Activated CD4-positive, alpha-beta memory T cell treated with anti-CD3 and anti-CD28 coated beads, Interleukin-2, amount 10 ng/mL, durations not matched to agents 7 days and 5 days (primary cell): ENCODE measurements around the gene OVOL1. TPM values are rescaled to one million over a fixed set of nuclear protein-coding genes. Genes with fewer than 3 reads are reported as not detected.
"Not testable (repeated sequence)": the region's sequence is repeated elsewhere in the genome, so short reads cannot be mapped to it uniquely, and the experiment has no call there.

ENCODE experiments used
- CTCF ChIA-PET: fragments of 350-600 bp; sonication (Branson Sonifier 250); formaldehyde crosslinking; loops from one replicate; lab custom pipeline; 2021; ENCODE audit warnings: antibody characterized with exemption, inconsistent platforms; lab: Charles Lee
- POLR2A ChIA-PET: fragments of 350-600 bp; sonication (Branson Sonifier 250); formaldehyde crosslinking; loops from one replicate; lab custom pipeline; 2021; ENCODE audit warnings: antibody characterized with exemption; lab: Charles Lee
- DNase-seq: peaks from one replicate; pipeline ENCODE4 v3.0.0-alpha.2; 2020
- H3K27ac Mint-ChIP-seq: one replicate; pipeline ENCODE4 v1.8.0; 2021; ENCODE audit warnings: mild to moderate bottlenecking, mixed read lengths
- H3K27me3 Mint-ChIP-seq: one replicate; pipeline ENCODE4 v1.8.0; 2021; ENCODE audit warnings: mixed read lengths
- H3K36me3 Mint-ChIP-seq: one replicate; pipeline ENCODE4 v1.8.0; 2021; ENCODE audit warnings: low read depth, mixed read lengths
- H3K4me1 Mint-ChIP-seq: one replicate; pipeline ENCODE4 v1.8.0; 2021; ENCODE audit warnings: mixed read lengths
- H3K4me3 Mint-ChIP-seq: one replicate; pipeline ENCODE4 v1.8.0; 2021; ENCODE audit warnings: mild to moderate bottlenecking, mixed read lengths
- H3K9me3 Mint-ChIP-seq: one replicate; pipeline ENCODE4 v1.8.0; 2021; ENCODE audit warnings: mixed read lengths
- total RNA-seq, 2 experiments: library from RNA; stranded (reverse); gene quantifications; one replicate each; pipeline ENCODE4 v1.2.3, GENCODE V29; 2021

Gene OVOL1
- not detected for total RNA-seq

GRCh38 chr11:65786786-65787636 is at the start of gene OVOL1:
Gene OVOL1 (plus strand): TSS chr11:65787063. CDS start chr11:65787374, 311 bp downstream.
- ChIA-PET POLR2A (no interaction called here), CTCF (no interaction called here)
- Mint-ChIP-seq H3K4me3 (no peak within 1 kb of the TSS), H3K9me3 (no peaks in the 10 kb centered on the region), H3K36me3 (peaks cover 2% of the 10 kb centered on the region), H3K27ac (no peak within 1 kb of the TSS), H3K4me1 (peaks cover 51% of the 10 kb centered on the region), H3K27me3 (peaks cover 56% of the 10 kb centered on the region)
- DNase-seq, result no peak

GRCh38 chr11:65739022-65739421 is 47.8 kb upstream of the OVOL1 start:
- Mint-ChIP-seq H3K36me3 (peaks cover 3% of the 10 kb centered on the region), H3K27ac (no peak overlapping the region), H3K27me3 (peaks cover 31% of the 10 kb centered on the region), H3K9me3 (peaks cover 8% of the 10 kb centered on the region), H3K4me3 (no peak overlapping the region), H3K4me1 (no peaks in the 10 kb centered on the region)
- ChIA-PET CTCF (interaction anchor here (1.2 to 1.3 kb wide), 2 partner anchors 41 to 78 kb away, joined by 3 to 5 read pairs; no protein-coding TSS in a partner anchor), POLR2A (no interaction called here)
- DNase-seq, result no peak

GRCh38 chr11:65741185-65741584 is 45.7 kb upstream of the OVOL1 start:
- H3K9me3 Mint-ChIP-seq, result peaks cover 6% of the 10 kb centered on the region
- DNase-seq, result no peak
- peaks cover 30% of the 10 kb centered on the region for H3K27me3 Mint-ChIP-seq
- POLR2A ChIA-PET, result no interaction called here
- no peak overlapping the region for H3K4me3 Mint-ChIP-seq
- no peaks in the 10 kb centered on the region for H3K4me1 Mint-ChIP-seq
- peaks cover 3% of the 10 kb centered on the region for H3K36me3 Mint-ChIP-seq
- H3K27ac Mint-ChIP-seq, result no peak overlapping the region
- CTCF ChIA-PET, result interaction anchor here (1.1 kb wide), 1 partner anchor 14 kb away, joined by 3 read pairs; no protein-coding TSS in a partner anchor

GRCh38 chr11:65742353-65742752 is 44.5 kb upstream of the OVOL1 start:
- H3K27me3 Mint-ChIP-seq, result peaks cover 28% of the 10 kb centered on the region
- no peak for DNase-seq
- no peaks in the 10 kb centered on the region for H3K36me3 Mint-ChIP-seq
- H3K9me3 Mint-ChIP-seq, result peaks cover 2% of the 10 kb centered on the region
- H3K4me1 Mint-ChIP-seq, result peaks cover 2% of the 10 kb centered on the region
- no peak overlapping the region for H3K27ac Mint-ChIP-seq
- no peak overlapping the region for H3K4me3 Mint-ChIP-seq
- CTCF ChIA-PET, result no interaction called here
- POLR2A ChIA-PET, result no interaction called here

- H3K4me3 Mint-ChIP-seq, result no peak overlapping the region
- H3K4me1 Mint-ChIP-seq, result peaks cover 2% of the 10 kb centered on the region
- CTCF ChIA-PET, result interaction anchor here (0.7 kb wide), 1 partner anchor 591 kb away, joined by 3 read pairs; no protein-coding TSS in a partner anchor
- H3K36me3 Mint-ChIP-seq, result no peaks in the 10 kb centered on the region
- H3K9me3 Mint-ChIP-seq, result no peaks in the 10 kb centered on the region
- H3K27ac Mint-ChIP-seq, result no peak overlapping the region
- H3K27me3 Mint-ChIP-seq, result peaks cover 31% of the 10 kb centered on the region
- POLR2A ChIA-PET, result no interaction called here
- no peak for DNase-seq
These were observed 43.2 kb upstream of the OVOL1 start for GRCh38 chr11:65743681-65744025.

GRCh38 chr11:65744026-65744698 is 42.7 kb upstream of the OVOL1 start:
- no peaks in the 10 kb centered on the region for H3K9me3 Mint-ChIP-seq
- peaks cover 2% of the 10 kb centered on the region for H3K4me1 Mint-ChIP-seq
- no peak for DNase-seq
- no peak overlapping the region for H3K27ac Mint-ChIP-seq
- H3K27me3 Mint-ChIP-seq, result peaks cover 31% of the 10 kb centered on the region
- ChIA-PET CTCF (interaction anchor here (0.6 to 1.0 kb wide), 4 partner anchors 10 to 301 kb away, joined by 3 read pairs; no protein-coding TSS in a partner anchor), POLR2A (no interaction called here)
- no peaks in the 10 kb centered on the region for H3K36me3 Mint-ChIP-seq
- no peak overlapping the region for H3K4me3 Mint-ChIP-seq

GRCh38 chr11:65744699-65745042 is 42.2 kb upstream of the OVOL1 start:
- ChIA-PET CTCF (interaction anchor here (0.6 to 1.0 kb wide), 4 partner anchors 9 to 300 kb away, joined by 3 read pairs; no protein-coding TSS in a partner anchor), POLR2A (no interaction called here)
- DNase-seq, result no peak
- H3K4me1 Mint-ChIP-seq, result peaks cover 2% of the 10 kb centered on the region
- H3K9me3 Mint-ChIP-seq, result no peaks in the 10 kb centered on the region
- H3K27me3 Mint-ChIP-seq, result peaks cover 36% of the 10 kb centered on the region
- H3K36me3 Mint-ChIP-seq, result no peaks in the 10 kb centered on the region
- no peak overlapping the region for H3K27ac Mint-ChIP-seq
- no peak overlapping the region for H3K4me3 Mint-ChIP-seq

- Mint-ChIP-seq H3K4me1 (peaks cover 2% of the 10 kb centered on the region), H3K27ac (no peak overlapping the region), H3K4me3 (no peak overlapping the region), H3K27me3 (peaks cover 39% of the 10 kb centered on the region), H3K36me3 (no peaks in the 10 kb centered on the region), H3K9me3 (no peaks in the 10 kb centered on the region)
- no peak for DNase-seq
- ChIA-PET CTCF (interaction anchor here (0.6 to 1.0 kb wide), 4 partner anchors 9 to 300 kb away, joined by 3 read pairs; no protein-coding TSS in a partner anchor), POLR2A (no interaction called here)
These were observed 41.8 kb upstream of the OVOL1 start for GRCh38 chr11:65745049-65745448.

- H3K9me3 Mint-ChIP-seq, H3K36me3 Mint-ChIP-seq, POLR2A ChIA-PET, H3K4me1 Mint-ChIP-seq, DNase-seq, H3K4me3 Mint-ChIP-seq, H3K27ac Mint-ChIP-seq: not testable (repeated sequence)
- H3K27me3 Mint-ChIP-seq, result peaks cover 21% of the 10 kb centered on the region
- CTCF ChIA-PET, result interaction anchor here (1.1 to 1.8 kb wide), 2 partner anchors 7 to 18 kb away, joined by 6 read pairs; no protein-coding TSS in a partner anchor
These were observed 24.7 kb upstream of the OVOL1 start for GRCh38 chr11:65762169-65762568.

GRCh38 chr11:65762816-65763215 is 24.0 kb upstream of the OVOL1 start:
- peaks cover 20% of the 10 kb centered on the region for H3K27me3 Mint-ChIP-seq
- H3K4me1 Mint-ChIP-seq, H3K36me3 Mint-ChIP-seq, H3K4me3 Mint-ChIP-seq, H3K27ac Mint-ChIP-seq, H3K9me3 Mint-ChIP-seq, DNase-seq, POLR2A ChIA-PET, CTCF ChIA-PET: not testable (repeated sequence)

GRCh38 chr11:65764434-65764833 is 22.4 kb upstream of the OVOL1 start:
- H3K9me3 Mint-ChIP-seq, result no peaks in the 10 kb centered on the region
- H3K36me3 Mint-ChIP-seq, result no peaks in the 10 kb centered on the region
- no peak for DNase-seq
- POLR2A ChIA-PET, result interaction anchor here (1.0 kb wide), 1 partner anchor 16 kb away, joined by 3 read pairs; the partner anchor contains the start of gene AP5B1
- CTCF ChIA-PET, result interaction anchor here (1.2 kb wide), 1 partner anchor 15 kb away, joined by 4 read pairs; no protein-coding TSS in a partner anchor
- H3K27ac Mint-ChIP-seq, result no peak overlapping the region
- no peak overlapping the region for H3K4me3 Mint-ChIP-seq
- peaks cover 13% of the 10 kb centered on the region for H3K27me3 Mint-ChIP-seq
- peaks cover 4% of the 10 kb centered on the region for H3K4me1 Mint-ChIP-seq

- H3K36me3 Mint-ChIP-seq, result no peaks in the 10 kb centered on the region
- H3K9me3 Mint-ChIP-seq, result no peaks in the 10 kb centered on the region
- H3K4me1 Mint-ChIP-seq, result peaks cover 7% of the 10 kb centered on the region
- no peak overlapping the region for H3K27ac Mint-ChIP-seq
- H3K4me3 Mint-ChIP-seq, result no peak overlapping the region
- peaks cover 1% of the 10 kb centered on the region for H3K27me3 Mint-ChIP-seq
- ChIA-PET POLR2A (no interaction called here), CTCF (interaction anchor here (1.4 to 3.0 kb wide), 2 partner anchors 13 to 55 kb away, joined by 6 to 18 read pairs; partner anchors contain the start of genes AP5B1 and KAT5)
- no peak for DNase-seq
These were observed 20.3 kb upstream of the OVOL1 start for GRCh38 chr11:65766535-65766934.

- H3K9me3 Mint-ChIP-seq, result no peaks in the 10 kb centered on the region
- ChIA-PET POLR2A (interaction anchor here (1.4 kb wide), 1 partner anchor 55 kb away, joined by 3 read pairs; the partner anchor contains the start of gene KAT5), CTCF (interaction anchor here (1.4 to 3.0 kb wide), 2 partner anchors 13 to 56 kb away, joined by 3 to 18 read pairs; partner anchors contain the start of gene AP5B1)
- no peaks in the 10 kb centered on the region for H3K36me3 Mint-ChIP-seq
- peaks cover 7% of the 10 kb centered on the region for H3K4me1 Mint-ChIP-seq
- H3K27ac Mint-ChIP-seq, result no peak overlapping the region
- no peak for DNase-seq
- no peaks in the 10 kb centered on the region for H3K27me3 Mint-ChIP-seq
- no peak overlapping the region for H3K4me3 Mint-ChIP-seq
These were observed 19.5 kb upstream of the OVOL1 start for GRCh38 chr11:65767406-65767805.
